ENCODE measurements around the gene MRM2. TPM values are rescaled to one million over a fixed set of nuclear protein-coding genes. Genes with fewer than 3 reads are reported as not detected.

MRM2 gene
- total RNA-seq, 1 experiment from 2014 or later = 34.7 TPM

GRCh38 chr7:2230882-2231281 is 11.1 kb downstream of the MRM2 start:
- H4K20me1 ChIP-seq (ENCODE audit: insufficient read depth) = no peaks in the 10 kb centered on the region
- H3K4me1 ChIP-seq (ENCODE audit: control insufficient read depth in 1 of 2, insufficient read depth in 2 of 2, low read length in 2 of 2) = peaks cover 11 to 16% of the 10 kb centered on the region in 2 experiments
- intact Hi-C loops (cut with micrococcal nuclease) = no loop called here
- peaks cover 77% of the 10 kb centered on the region for H3K79me2 ChIP-seq (ENCODE audit: insufficient read depth, low read length)
- no peaks in the 10 kb centered on the region for H3K9me3 ChIP-seq (ENCODE audit: control insufficient read depth in 1 of 2, insufficient read depth in 1 of 2, low read depth in 1 of 2, low read length in 2 of 2)
- H2AFZ ChIP-seq (ENCODE audit: low read depth, low read length, poor library complexity, severe bottlenecking) = no peak overlapping the region
- no peak for TF ChIP-seq FOSL1 (IDR thresholded peaks at IDR 0.05; ENCODE audit: low read depth)
- no peak for TF ChIP-seq EZH2 (IDR thresholded peaks at IDR 0.05)
- TF ChIP-seq CBX3 (IDR thresholded peaks at IDR 0.05; ENCODE audit: low read depth) = no peak
- no peak for TF ChIP-seq JUND (IDR thresholded peaks at IDR 0.05)
- no peak for TF ChIP-seq MAX (IDR thresholded peaks at IDR 0.05)
- TF ChIP-seq REST (IDR thresholded peaks at IDR 0.05; ENCODE audit: low read depth) = no peak
- TF ChIP-seq POLR2AphosphoS5 (IDR thresholded peaks at IDR 0.05; ENCODE audit: low read depth, low read length) = no peak
- TF ChIP-seq SRF (IDR thresholded peaks at IDR 0.05; ENCODE audit: low read depth) = no peak
- TF ChIP-seq SIN3A (IDR thresholded peaks at IDR 0.05; ENCODE audit: low read depth) = no peak
- TF ChIP-seq CEBPB (IDR thresholded peaks at IDR 0.05; ENCODE audit: low read depth) = no peak
- TF ChIP-seq ELF1 (IDR thresholded peaks at IDR 0.05; ENCODE audit: borderline replicate concordance, low read depth) = no peak
- no peak for TF ChIP-seq ZBTB33 (IDR thresholded peaks at IDR 0.05; ENCODE audit: extremely low read depth, insufficient replicate concordance, low read length)
- no peak for TF ChIP-seq TCF7L2 (IDR thresholded peaks at IDR 0.05; ENCODE audit: borderline replicate concordance, extremely low read depth, insufficient read depth, insufficient read length)
- no peak for TF ChIP-seq ZNF274 (IDR thresholded peaks at IDR 0.05; ENCODE audit: low read depth, low read length)
- TF ChIP-seq POLR2A (IDR thresholded peaks at IDR 0.05; ENCODE audit: borderline replicate concordance, extremely low read depth, insufficient read depth, insufficient read length) = no peak
- no peak for TF ChIP-seq ZFX (IDR thresholded peaks at IDR 0.05)
- TF ChIP-seq ATF3 (IDR thresholded peaks at IDR 0.05) = no peak
- TF ChIP-seq RAD21 (IDR thresholded peaks at IDR 0.05; ENCODE audit: low read depth) = no peak
- no peak for TF ChIP-seq SP1 (IDR thresholded peaks at IDR 0.05; ENCODE audit: low read depth)
- TF ChIP-seq YY1 (IDR thresholded peaks at IDR 0.05; ENCODE audit: extremely low read depth, insufficient replicate concordance, low read depth, low read length) = no peak
- no peak for DNase-seq (ENCODE audit: low read depth, low spot score)
- H3K4me3 ChIP-seq (replicated peaks in 1 of 2; ENCODE audit: low read depth in 1 of 2, low read length in 2 of 2) = no peak overlapping the region
- H3K27ac ChIP-seq (ENCODE audit: low read depth, low read length) = no peak overlapping the region
- peak overlapping the region; percentile 74; the same call in 1 of the 2 replicates for H3K4me2 ChIP-seq (ENCODE audit: low read length)
- ChIA-PET POLR2A (no interaction called here), CTCF (no interaction called here), RAD21 (ENCODE audit: low non-redundant PET in 1 of 2, low total read pairs in 2 of 2, uncharacterized antibody in 2 of 2, unreplicated experiment in 2 of 2) (no interaction called here)
- peaks cover 12 to 34% of the 10 kb centered on the region in 2 experiments; a peak in 3 of 4 replicates for H3K36me3 ChIP-seq (ENCODE audit: control insufficient read depth in 1 of 2, insufficient read depth in 2 of 2, low read length in 2 of 2)
- H3K9ac ChIP-seq (ENCODE audit: low read length) = no peak overlapping the region
- ATAC-seq = no peak
- no peaks in the 10 kb centered on the region for H3K9me2 ChIP-seq (ENCODE audit: insufficient read depth)
- BruUV-seq (replicated peaks) = no TSS peak
- no peaks in the 10 kb centered on the region for H3K27me3 ChIP-seq (ENCODE audit: insufficient read depth, low read length)

All from HCT116 (cell line).